Measurements from ENCODE around the gene KIFC3.
"Not testable (repeated sequence)": the region's sequence is repeated elsewhere in the genome, so short reads cannot be mapped to it uniquely, and the experiment has no call there.

Gene KIFC3, protein sequence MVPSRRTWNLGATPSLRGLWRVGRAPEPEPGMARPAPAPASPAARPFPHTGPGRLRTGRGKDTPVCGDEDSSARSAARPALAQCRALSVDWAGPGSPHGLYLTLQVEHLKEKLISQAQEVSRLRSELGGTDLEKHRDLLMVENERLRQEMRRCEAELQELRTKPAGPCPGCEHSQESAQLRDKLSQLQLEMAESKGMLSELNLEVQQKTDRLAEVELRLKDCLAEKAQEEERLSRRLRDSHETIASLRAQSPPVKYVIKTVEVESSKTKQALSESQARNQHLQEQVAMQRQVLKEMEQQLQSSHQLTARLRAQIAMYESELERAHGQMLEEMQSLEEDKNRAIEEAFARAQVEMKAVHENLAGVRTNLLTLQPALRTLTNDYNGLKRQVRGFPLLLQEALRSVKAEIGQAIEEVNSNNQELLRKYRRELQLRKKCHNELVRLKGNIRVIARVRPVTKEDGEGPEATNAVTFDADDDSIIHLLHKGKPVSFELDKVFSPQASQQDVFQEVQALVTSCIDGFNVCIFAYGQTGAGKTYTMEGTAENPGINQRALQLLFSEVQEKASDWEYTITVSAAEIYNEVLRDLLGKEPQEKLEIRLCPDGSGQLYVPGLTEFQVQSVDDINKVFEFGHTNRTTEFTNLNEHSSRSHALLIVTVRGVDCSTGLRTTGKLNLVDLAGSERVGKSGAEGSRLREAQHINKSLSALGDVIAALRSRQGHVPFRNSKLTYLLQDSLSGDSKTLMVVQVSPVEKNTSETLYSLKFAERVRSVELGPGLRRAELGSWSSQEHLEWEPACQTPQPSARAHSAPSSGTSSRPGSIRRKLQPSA

DNA sequence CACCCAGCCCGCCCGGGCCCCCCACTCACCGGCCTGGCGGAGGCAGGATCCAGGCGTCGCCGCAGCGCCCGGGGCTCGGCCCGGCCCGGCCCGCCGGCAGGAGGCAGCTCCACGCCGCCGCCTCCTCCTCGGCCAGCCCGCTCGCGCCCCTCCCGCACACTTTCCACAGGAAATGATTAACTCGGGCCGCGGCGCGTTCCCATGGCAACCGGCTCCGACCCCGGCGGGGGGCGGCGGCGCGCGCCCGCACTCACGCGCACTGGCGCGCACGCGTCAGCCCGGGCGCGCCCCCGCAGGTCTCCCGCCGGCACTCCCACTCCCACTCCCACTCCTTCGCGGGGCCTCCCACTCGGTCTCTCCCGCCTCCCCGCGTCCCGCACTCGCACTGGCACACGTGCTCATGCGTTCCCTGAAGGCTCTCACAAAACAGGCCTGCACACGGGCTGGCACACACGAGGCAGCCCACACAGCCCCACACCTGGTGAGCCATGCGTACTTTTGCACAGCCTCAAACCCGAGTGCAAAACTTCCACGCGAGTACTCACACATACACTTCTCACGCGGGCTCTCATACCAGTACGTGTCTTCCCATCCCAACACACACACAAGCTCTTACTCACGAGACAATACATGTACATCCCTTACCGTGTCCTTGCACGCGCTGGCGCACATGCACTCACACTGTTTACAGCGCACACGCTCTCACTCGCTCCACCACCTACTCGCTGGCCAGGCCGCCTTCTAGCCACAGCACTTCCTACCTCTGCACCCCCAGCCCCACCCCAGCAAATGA, at the start of gene KIFC3:
KIFC3 (minus strand) TSS at position 151 of the 793 bp plus-strand sequence. CDS start 4,248 bp downstream, outside the sequence.
- Mint-ChIP-seq H3K9me3 (no peaks in the 10 kb centered on the region), H3K27ac (peak within 1 kb of the TSS; percentile 92), H3K4me1 (ENCODE audit: low read depth) (peaks cover 43% of the 10 kb centered on the region), H3K27me3 (peaks cover 28% of the 10 kb centered on the region), H3K4me3 (peak within 1 kb of the TSS; percentile 85), H3K36me3 (ENCODE audit: low read depth) (no peaks in the 10 kb centered on the region)

DNA sequence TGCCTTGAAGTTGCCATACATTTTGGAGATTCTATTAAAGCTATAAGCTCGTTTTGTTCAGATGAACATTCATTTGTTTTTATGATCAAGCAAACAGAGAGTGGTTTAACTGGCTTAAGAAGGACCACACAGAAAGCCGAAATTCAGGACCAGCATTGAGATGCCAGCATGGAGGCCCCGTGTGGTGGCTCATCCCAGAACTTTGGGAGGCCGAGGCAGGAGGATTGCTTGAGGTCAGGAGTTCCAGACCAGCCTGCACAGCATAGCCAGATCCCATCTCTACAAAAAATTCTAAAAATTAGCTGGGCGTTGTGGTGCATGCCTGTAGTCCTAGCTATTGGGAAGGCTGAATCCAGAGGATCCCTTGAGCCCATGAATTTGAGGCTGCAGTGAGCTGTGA, 45.9 kb upstream of the KIFC3 start:
- H3K9me3 Mint-ChIP-seq: no peaks in the 10 kb centered on the region
- no peaks in the 10 kb centered on the region for H3K4me1 Mint-ChIP-seq (ENCODE audit: low read depth)
- no peaks in the 10 kb centered on the region for H3K36me3 Mint-ChIP-seq (ENCODE audit: low read depth)
- H3K27me3 Mint-ChIP-seq: peaks cover 4% of the 10 kb centered on the region
- no peak overlapping the region for H3K27ac Mint-ChIP-seq
- no peak overlapping the region for H3K4me3 Mint-ChIP-seq

DNA sequence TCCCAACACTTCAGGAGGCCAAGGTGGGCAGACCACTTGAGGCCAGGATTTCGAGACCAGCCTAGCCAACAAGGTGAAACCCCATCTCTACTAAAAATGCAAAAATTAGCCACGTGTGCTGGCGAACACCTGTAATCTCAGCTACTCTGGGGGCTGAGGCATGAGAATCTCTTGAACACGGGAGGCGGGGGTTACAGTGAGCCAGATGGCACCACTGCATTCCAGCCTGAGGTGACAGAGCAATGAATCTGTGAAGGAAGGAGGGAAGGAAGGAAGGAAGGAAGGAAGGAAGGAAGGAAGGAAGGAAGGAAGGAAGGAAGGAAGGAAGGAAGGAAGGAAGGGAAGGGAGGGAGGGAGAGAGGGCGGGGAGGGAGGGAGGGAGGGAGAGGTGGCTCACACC, 44.6 kb upstream of the KIFC3 start:
- not testable (repeated sequence) for H3K9me3 Mint-ChIP-seq; H3K27me3 Mint-ChIP-seq; H3K36me3 Mint-ChIP-seq (ENCODE audit: low read depth); H3K4me3 Mint-ChIP-seq; H3K4me1 Mint-ChIP-seq (ENCODE audit: low read depth); H3K27ac Mint-ChIP-seq

DNA sequence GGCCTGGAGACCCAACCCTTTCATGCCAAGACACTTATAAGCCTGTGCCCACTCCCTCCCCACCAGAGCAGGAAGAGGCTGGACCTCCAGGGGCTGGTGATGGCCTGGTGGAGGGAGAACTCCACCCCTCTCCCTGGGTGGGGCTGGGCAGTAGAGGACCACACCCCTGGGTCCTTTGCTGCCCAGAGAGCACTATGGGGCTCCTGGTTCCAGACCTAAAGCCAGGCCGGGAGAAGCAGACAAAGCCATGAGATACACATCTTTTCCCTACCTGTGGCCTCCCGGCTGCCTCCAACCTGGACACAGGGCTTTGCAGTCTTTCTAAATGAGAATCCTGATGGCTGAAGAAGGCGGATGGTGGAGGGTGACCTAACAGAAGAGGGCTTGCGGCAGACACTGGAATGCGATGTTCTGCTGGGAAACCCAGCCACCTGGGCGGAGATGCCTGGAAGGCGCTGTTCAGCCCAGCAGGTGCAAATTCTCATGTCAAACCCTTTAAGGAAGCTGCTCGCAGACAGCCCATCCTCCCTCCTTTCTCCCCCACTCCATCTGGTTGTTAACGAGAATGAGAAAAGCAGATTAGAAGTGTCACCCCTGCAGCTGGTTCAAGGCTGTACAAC, 43.9 kb upstream of the KIFC3 start:
- Mint-ChIP-seq H3K27ac (no peak overlapping the region), H3K4me1 (ENCODE audit: low read depth) (no peaks in the 10 kb centered on the region), H3K36me3 (ENCODE audit: low read depth) (no peaks in the 10 kb centered on the region), H3K27me3 (no peaks in the 10 kb centered on the region), H3K4me3 (no peak overlapping the region), H3K9me3 (no peaks in the 10 kb centered on the region)

DNA sequence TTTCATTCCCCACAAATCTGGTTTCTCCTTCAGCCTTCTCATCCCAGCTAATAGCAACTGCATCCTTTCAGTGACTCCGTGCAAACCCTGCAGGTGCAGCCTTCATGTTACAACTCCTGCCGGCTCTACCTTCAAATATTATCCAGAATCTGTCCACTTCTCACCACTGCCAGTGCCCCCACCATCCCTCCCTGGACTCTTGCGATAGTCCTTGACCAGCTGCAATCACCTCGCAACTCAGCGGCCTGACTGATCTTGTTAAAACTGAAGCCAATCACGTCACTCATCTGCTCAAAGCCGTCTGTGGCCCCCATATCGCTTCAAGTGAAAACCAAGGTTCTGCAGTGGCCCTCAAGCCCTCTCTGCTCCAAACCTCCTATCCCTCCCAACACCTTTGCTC, 42.8 kb upstream of the KIFC3 start:
- Mint-ChIP-seq H3K4me1 (ENCODE audit: low read depth) (no peaks in the 10 kb centered on the region), H3K9me3 (no peaks in the 10 kb centered on the region), H3K36me3 (ENCODE audit: low read depth) (no peaks in the 10 kb centered on the region), H3K4me3 (no peak overlapping the region), H3K27me3 (no peaks in the 10 kb centered on the region), H3K27ac (no peak overlapping the region)

DNA sequence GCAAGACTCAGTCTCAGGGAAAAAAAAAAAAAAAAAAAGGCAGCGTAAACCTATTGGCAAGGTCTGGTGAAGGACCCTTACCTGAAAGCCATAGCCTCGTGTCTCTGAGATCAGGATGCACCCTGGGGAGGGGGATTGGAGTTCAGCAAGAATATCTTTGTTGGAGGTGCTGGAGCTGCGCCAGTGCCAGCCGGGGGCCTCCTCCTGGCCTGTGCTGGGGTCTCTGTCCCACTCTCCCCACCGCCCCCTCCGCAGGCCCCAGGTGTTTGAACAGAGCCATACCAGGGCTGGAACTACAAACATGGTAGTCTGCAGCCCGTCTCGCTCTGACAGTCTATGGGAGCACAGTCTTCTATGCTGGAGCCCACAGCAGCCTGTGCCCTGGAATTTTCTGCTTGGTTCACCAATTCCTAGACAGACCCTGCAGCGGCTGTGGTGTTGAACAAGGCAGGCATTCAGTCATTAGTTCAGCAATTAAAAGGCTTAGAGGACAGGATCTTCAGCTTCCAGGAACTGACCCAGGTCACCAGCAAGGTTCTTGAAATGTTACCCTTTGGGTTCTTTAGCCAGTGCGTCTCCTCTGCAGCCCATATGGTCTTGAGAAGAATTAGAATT, 42.2 kb upstream of the KIFC3 start:
- no peaks in the 10 kb centered on the region for H3K9me3 Mint-ChIP-seq
- H3K4me1 Mint-ChIP-seq (ENCODE audit: low read depth): no peaks in the 10 kb centered on the region
- H3K27ac Mint-ChIP-seq: no peak overlapping the region
- H3K36me3 Mint-ChIP-seq (ENCODE audit: low read depth): no peaks in the 10 kb centered on the region
- no peak overlapping the region for H3K4me3 Mint-ChIP-seq
- H3K27me3 Mint-ChIP-seq: no peaks in the 10 kb centered on the region

DNA sequence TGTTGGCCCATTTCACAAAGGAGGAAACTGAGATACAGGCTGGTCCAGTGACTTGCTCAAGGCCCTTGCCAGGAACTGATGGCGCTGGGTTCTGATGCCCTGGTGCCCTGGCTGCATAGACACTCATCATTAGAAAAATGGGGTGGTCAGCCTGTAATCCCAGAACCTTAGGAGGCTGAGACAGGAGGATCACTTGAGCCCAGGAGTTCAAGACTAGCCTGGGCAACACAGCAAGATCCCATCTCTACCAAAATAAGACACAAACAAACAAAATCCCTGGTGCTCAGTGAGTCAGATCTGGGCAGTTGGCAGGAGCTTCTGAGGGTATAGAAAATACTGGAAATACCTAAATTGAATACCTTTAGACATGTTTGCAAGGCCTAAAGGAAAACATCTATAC, 41.1 kb upstream of the KIFC3 start:
- Mint-ChIP-seq H3K4me3 (no peak overlapping the region), H3K36me3 (ENCODE audit: low read depth) (no peaks in the 10 kb centered on the region), H3K27me3 (no peaks in the 10 kb centered on the region), H3K9me3 (no peaks in the 10 kb centered on the region), H3K4me1 (ENCODE audit: low read depth) (no peaks in the 10 kb centered on the region), H3K27ac (no peak overlapping the region)

DNA sequence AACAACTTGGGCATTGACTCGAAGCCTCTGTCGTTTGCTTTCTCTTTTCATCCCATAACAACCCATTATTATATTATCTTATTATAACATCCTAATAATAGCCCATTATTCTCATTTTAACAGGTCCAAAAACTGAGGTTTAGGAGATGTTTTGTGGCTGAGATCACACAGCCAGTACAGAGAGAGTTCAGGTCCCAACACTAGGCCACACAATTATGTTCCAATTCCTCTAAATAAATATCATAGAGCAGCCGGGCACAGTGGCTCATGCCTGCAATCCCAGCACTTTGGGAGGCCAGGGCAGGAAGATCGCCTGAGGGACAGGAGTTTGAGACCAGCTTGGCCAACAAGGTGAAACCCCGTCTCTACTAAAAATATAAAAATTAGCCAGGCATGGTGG, 40.3 kb upstream of the KIFC3 start:
- Mint-ChIP-seq H3K4me3 (no peak overlapping the region), H3K36me3 (ENCODE audit: low read depth) (no peaks in the 10 kb centered on the region), H3K9me3 (no peaks in the 10 kb centered on the region), H3K27ac (no peak overlapping the region), H3K27me3 (no peaks in the 10 kb centered on the region), H3K4me1 (ENCODE audit: low read depth) (no peaks in the 10 kb centered on the region)

DNA sequence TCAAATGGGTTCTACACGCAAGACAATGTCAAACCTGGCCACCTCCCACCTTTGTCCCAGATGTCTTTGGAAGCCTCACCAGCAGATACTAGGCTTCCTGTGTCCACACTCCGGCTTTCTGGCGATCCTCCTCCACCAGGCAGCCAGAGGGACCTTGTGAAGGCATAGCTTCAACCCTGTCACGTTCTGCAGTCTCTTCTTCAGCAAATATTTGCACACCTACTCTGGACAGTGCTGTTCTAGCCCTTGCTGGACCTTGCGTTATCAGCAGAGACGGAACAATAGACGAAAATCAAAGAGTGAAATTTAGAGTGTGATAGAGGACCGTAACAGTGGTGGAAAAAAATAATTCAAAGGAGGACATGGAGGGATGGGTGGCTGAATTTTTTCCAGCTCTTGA, 38.5 kb upstream of the KIFC3 start:
- no peaks in the 10 kb centered on the region for H3K4me1 Mint-ChIP-seq (ENCODE audit: low read depth)
- H3K9me3 Mint-ChIP-seq: no peaks in the 10 kb centered on the region
- H3K4me3 Mint-ChIP-seq: no peak overlapping the region
- no peaks in the 10 kb centered on the region for H3K27me3 Mint-ChIP-seq
- no peak overlapping the region for H3K27ac Mint-ChIP-seq
- no peaks in the 10 kb centered on the region for H3K36me3 Mint-ChIP-seq (ENCODE audit: low read depth)

DNA sequence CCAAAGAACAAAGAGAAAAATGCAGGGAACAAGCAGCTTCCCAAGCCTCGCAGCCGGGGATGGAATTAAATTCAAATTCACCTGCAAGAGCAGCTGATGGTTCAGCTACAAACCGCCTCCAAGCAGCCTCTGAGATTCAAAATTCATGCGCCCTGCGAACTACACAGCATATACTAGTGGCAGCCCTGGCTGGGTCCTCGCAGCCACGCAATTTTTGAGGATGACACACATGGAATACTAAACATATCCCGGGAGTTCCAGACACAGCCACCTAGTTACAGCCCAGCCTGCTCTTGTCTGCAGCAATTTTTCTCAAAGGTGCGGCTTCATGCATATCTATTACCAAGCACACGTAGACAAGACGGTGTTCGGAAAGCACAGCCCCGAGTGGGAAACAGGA, 35.9 kb upstream of the KIFC3 start:
- Mint-ChIP-seq H3K27ac (no peak overlapping the region), H3K4me1 (ENCODE audit: low read depth) (no peaks in the 10 kb centered on the region), H3K36me3 (ENCODE audit: low read depth) (no peaks in the 10 kb centered on the region), H3K27me3 (no peaks in the 10 kb centered on the region), H3K4me3 (no peak overlapping the region), H3K9me3 (no peaks in the 10 kb centered on the region)

DNA sequence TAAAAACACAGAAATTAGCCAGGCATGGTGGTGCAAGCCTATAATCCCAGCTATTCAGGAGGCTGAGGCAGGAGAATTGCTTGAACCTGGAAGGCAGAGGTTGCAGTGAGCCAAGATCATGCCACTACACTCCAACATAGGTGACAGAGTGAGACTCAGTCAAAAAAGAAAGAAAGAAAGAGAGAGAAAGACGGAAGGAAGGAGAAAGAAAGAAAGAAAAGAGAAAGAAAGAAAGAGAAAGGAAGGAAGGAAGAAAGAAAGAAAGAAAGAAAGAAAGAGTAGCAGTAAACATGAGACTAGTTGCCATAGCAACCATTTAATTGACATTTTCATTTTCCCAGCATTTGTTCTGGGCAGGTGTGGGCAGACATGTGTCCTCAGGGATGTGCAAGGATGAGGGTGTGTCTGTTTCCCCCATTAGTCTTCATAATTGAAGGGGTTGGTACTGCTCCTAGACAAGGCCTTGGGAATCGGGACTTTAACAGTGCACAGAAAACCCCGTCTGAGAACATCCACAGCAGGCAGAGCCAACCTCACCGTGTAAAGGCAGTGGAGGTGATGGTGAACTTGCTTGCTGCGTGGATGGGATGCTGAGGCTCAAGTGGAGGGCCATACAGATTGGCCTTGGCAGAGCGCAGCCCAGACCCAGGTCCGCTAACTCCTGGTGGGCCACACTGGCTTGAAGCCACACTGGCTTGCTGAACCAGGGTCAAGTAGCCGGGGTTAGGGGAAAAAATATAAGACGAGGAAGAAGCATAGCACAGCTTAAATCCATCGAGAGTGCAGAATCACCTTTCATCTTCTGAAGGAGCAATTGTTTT, 35.2 kb upstream of the KIFC3 start:
- Mint-ChIP-seq H3K27me3 (no peaks in the 10 kb centered on the region), H3K27ac (no peak overlapping the region), H3K4me3 (no peak overlapping the region), H3K4me1 (ENCODE audit: low read depth) (no peaks in the 10 kb centered on the region), H3K36me3 (ENCODE audit: low read depth) (no peaks in the 10 kb centered on the region), H3K9me3 (no peaks in the 10 kb centered on the region)

DNA sequence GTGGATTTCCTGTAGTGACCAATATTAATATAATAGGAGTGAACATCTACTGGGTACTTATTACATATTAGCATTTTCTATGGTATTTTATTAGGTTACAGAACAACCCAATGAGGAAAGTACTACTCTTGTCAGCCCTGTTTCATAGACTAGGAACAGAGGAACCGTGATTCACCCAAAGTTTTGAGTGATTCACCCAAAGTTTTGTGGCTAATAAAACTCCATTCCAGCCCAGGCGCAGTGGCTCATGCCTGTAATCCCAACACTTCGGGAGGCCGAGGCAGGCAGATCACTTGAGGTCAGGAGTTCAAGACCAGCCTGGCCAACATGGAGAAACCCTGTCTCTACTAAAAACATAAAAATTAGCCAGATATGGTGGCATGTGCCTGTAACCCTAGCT, 33.1 kb upstream of the KIFC3 start:
- H3K4me1 Mint-ChIP-seq (ENCODE audit: low read depth); H3K4me3 Mint-ChIP-seq; H3K27ac Mint-ChIP-seq; H3K9me3 Mint-ChIP-seq; H3K36me3 Mint-ChIP-seq (ENCODE audit: low read depth); H3K27me3 Mint-ChIP-seq: not testable (repeated sequence)

DNA sequence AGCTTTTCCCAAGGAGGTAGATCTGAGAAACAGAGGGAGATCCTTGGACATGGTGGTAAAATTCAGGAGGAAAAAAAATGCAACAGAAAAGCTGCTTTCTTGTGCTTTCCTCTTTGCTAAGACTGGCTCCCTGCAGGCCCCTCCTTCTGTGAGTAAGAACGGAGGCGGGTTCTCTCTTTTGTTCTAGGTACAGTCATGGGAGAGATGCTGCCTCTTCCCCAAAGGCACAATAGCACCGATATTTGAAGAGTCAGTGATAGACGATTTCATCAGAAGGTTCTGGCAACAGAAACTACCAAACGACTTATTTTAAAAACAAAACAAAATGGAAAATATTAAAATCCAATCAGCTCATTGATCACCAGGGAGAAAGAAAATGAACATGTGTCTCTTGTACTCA, 32.6 kb upstream of the KIFC3 start:
- H3K36me3 Mint-ChIP-seq (ENCODE audit: low read depth): no peaks in the 10 kb centered on the region
- no peaks in the 10 kb centered on the region for H3K4me1 Mint-ChIP-seq (ENCODE audit: low read depth)
- H3K27me3 Mint-ChIP-seq: no peaks in the 10 kb centered on the region
- H3K4me3 Mint-ChIP-seq: no peak overlapping the region
- no peaks in the 10 kb centered on the region for H3K9me3 Mint-ChIP-seq
- no peak overlapping the region for H3K27ac Mint-ChIP-seq
